Esophagus (tissue), 2 donors: ENCODE results near the gene HCCS. TPM values are rescaled to one million over a fixed set of nuclear protein-coding genes. Genes with fewer than 3 reads are reported as not detected.

Source experiments
- H3K27ac ChIP-seq, 2 donors: one replicate each; pipeline ENCODE4 v1.5.1; 2013; ENCODE audit warnings: low read depth in 2 of 2, mild to moderate bottlenecking in 2 of 2, inconsistent platforms in 1 of 2, low read length in 1 of 2, moderate library complexity in 1 of 2
- H3K27me3 ChIP-seq, 2 donors: one replicate each; pipeline ENCODE4 v1.6.1; 2013; ENCODE audit warnings: low read length in 2 of 2, control low read depth in 1 of 2, mild to moderate bottlenecking in 1 of 2; ENCODE audit not compliant: insufficient read depth in 2 of 2, control insufficient read depth in 1 of 2
- H3K36me3 ChIP-seq, 2 donors: one replicate each; pipeline ENCODE4 v1.6.1; 2013; ENCODE audit warnings: low read length in 1 of 2; ENCODE audit not compliant: control insufficient read depth in 2 of 2, insufficient read depth in 2 of 2
- H3K4me1 ChIP-seq, 2 donors: one replicate each; pipeline ENCODE4 v1.6.1; 2013; ENCODE audit warnings: low read length in 1 of 2; ENCODE audit not compliant: control insufficient read depth in 2 of 2, insufficient read depth in 2 of 2
- H3K4me3 ChIP-seq, 2 donors: one replicate each; pipeline ENCODE4 v1.5.1; 2013; ENCODE audit warnings: low read length in 2 of 2, mild to moderate bottlenecking in 2 of 2, low read depth in 1 of 2, moderate library complexity in 1 of 2
- H3K9me3 ChIP-seq, 2 donors: one replicate each; pipeline ENCODE4 v1.6.1; 2013; ENCODE audit warnings: mild to moderate bottlenecking in 2 of 2, low read depth in 1 of 2, low read length in 1 of 2, moderate library complexity in 1 of 2; ENCODE audit not compliant: control insufficient read depth in 2 of 2, insufficient read depth in 1 of 2
- WGBS, 2 donors: extraction: QIAGEN DNeasy Blood & Tissue Kit; methylation state at CpG; one replicate each; pipeline ENCODE4 v1.1.7; 2013; 5-methylcytosine and 5-hydroxymethylcytosine counted together
- polyA plus RNA-seq, 2 donors: library from polyadenylated mRNA; stranded (reverse); fragments of 200-250 nt; gene quantifications; one replicate each; pipeline ENCODE4 v1.2.3, GENCODE V29; 2013
- donor health status: healthy with polysubstance abuse.
- donor health status: Bipolar disorder and iron deficiency.

The HCCS gene
- polyA plus RNA-seq, 2 donors = 7.4 to 20.4 TPM

- WGBS, 2 donors = 26 to 31% methylated on average over 6 of the region's 6 CpGs
- no peaks in the 10 kb centered on the region for H3K36me3 ChIP-seq
- no peak overlapping the region for H3K27ac ChIP-seq
- H3K9me3 ChIP-seq = no peaks in the 10 kb centered on the region
- H3K4me3 ChIP-seq = no peak overlapping the region
- H3K27me3 ChIP-seq = no peaks in the 10 kb centered on the region
- H3K4me1 ChIP-seq = no peaks in the 10 kb centered on the region
Measured at GRCh38 chrX:11137543-11138139, 26.5 kb downstream of the HCCS start.

GRCh38 chrX:11138498-11139390 lies 27.6 kb downstream of the HCCS start:
- 69 to 72% methylated on average over 51 to 56 of the region's 56 CpGs for WGBS, 2 donors
- Histone ChIP-seq H3K27ac (no peak overlapping the region), H3K9me3 (no peaks in the 10 kb centered on the region), H3K36me3 (no peaks in the 10 kb centered on the region), H3K4me3 (peak overlapping the region in 1 of 2 donors; percentile 18), H3K4me1 (no peaks in the 10 kb centered on the region), H3K27me3 (no peaks in the 10 kb centered on the region)

- WGBS, 2 donors = 27 to 30% methylated on average over 20 of the region's 20 CpGs
- H3K9me3 ChIP-seq = no peaks in the 10 kb centered on the region
- no peaks in the 10 kb centered on the region for H3K4me1 ChIP-seq
- no peak overlapping the region for H3K4me3 ChIP-seq
- H3K36me3 ChIP-seq = no peaks in the 10 kb centered on the region
- H3K27ac ChIP-seq = no peak overlapping the region
- no peaks in the 10 kb centered on the region for H3K27me3 ChIP-seq
Measured at GRCh38 chrX:11143931-11144678, 33.0 kb downstream of the HCCS start.

GRCh38 chrX:11146411-11146810 lies 35.3 kb downstream of the HCCS start:
- Histone ChIP-seq H3K4me3 (no peak overlapping the region), H3K9me3 (no peaks in the 10 kb centered on the region), H3K27me3 (no peaks in the 10 kb centered on the region), H3K4me1 (no peaks in the 10 kb centered on the region), H3K36me3 (no peaks in the 10 kb centered on the region), H3K27ac (no peak overlapping the region)
- WGBS, 2 donors = 56 to 79% methylated on average over 1 of the region's 1 CpG

GRCh38 chrX:11148401-11148800 lies 37.3 kb downstream of the HCCS start:
- Histone ChIP-seq H3K27ac (no peak overlapping the region), H3K36me3 (no peaks in the 10 kb centered on the region), H3K9me3 (no peaks in the 10 kb centered on the region), H3K27me3 (no peaks in the 10 kb centered on the region), H3K4me1 (no peaks in the 10 kb centered on the region), H3K4me3 (no peak overlapping the region)
- WGBS, 2 donors = 75 to 79% methylated on average over 7 of the region's 7 CpGs

- H3K27me3 ChIP-seq = no peaks in the 10 kb centered on the region
- no peaks in the 10 kb centered on the region for H3K4me1 ChIP-seq
- 70 to 81% methylated on average over 4 of the region's 4 CpGs for whole genome bisulfite sequencing, 2 donors
- no peaks in the 10 kb centered on the region for H3K36me3 ChIP-seq
- H3K9me3 ChIP-seq = no peaks in the 10 kb centered on the region
- no peak overlapping the region for H3K4me3 ChIP-seq
- no peak overlapping the region for H3K27ac ChIP-seq
Measured at GRCh38 chrX:11151799-11152559, 40.8 kb downstream of the HCCS start.

- 92 to 98% methylated on average over 1 of the region's 1 CpG for WGBS, 2 donors
- Histone ChIP-seq H3K9me3 (no peaks in the 10 kb centered on the region), H3K27me3 (no peaks in the 10 kb centered on the region), H3K4me1 (no peaks in the 10 kb centered on the region), H3K36me3 (no peaks in the 10 kb centered on the region), H3K4me3 (no peak overlapping the region), H3K27ac (no peak overlapping the region)
Measured at GRCh38 chrX:11159149-11159548, 48.0 kb downstream of the HCCS start.

- no peaks in the 10 kb centered on the region for H3K4me1 ChIP-seq
- no peak overlapping the region for H3K27ac ChIP-seq
- no peaks in the 10 kb centered on the region for H3K36me3 ChIP-seq
- no peak overlapping the region for H3K4me3 ChIP-seq
- no peaks in the 10 kb centered on the region for H3K27me3 ChIP-seq
- 61 to 80% methylated on average over 6 of the region's 6 CpGs for WGBS, 2 donors
- H3K9me3 ChIP-seq = no peaks in the 10 kb centered on the region
Measured at GRCh38 chrX:11164433-11164832, 53.3 kb downstream of the HCCS start.

- no peaks in the 10 kb centered on the region for H3K27me3 ChIP-seq
Measured at GRCh38 chrX:11171956-11172355, 60.8 kb downstream of the HCCS start.

More at GRCh38 chrX:11171956-11172355, 60.8 kb downstream of the HCCS start:
- WGBS, 2 donors = 56 to 79% methylated on average over 4 of the region's 4 CpGs
- Histone ChIP-seq H3K4me1 (no peaks in the 10 kb centered on the region), H3K27ac (no peak overlapping the region), H3K4me3 (no peak overlapping the region), H3K36me3 (no peaks in the 10 kb centered on the region), H3K9me3 (no peaks in the 10 kb centered on the region)
